ENCODE data around the gene BTBD6. TPM values are rescaled to one million over a fixed set of nuclear protein-coding genes. Genes with fewer than 3 reads are reported as not detected.
"Not testable (repeated sequence)": the region's sequence is repeated elsewhere in the genome, so short reads cannot be mapped to it uniquely, and the experiment has no call there.

BTBD6 gene
- polyA plus RNA-seq, 10 donors: 29.6 to 45.7 (median 37.9) TPM

DNA sequence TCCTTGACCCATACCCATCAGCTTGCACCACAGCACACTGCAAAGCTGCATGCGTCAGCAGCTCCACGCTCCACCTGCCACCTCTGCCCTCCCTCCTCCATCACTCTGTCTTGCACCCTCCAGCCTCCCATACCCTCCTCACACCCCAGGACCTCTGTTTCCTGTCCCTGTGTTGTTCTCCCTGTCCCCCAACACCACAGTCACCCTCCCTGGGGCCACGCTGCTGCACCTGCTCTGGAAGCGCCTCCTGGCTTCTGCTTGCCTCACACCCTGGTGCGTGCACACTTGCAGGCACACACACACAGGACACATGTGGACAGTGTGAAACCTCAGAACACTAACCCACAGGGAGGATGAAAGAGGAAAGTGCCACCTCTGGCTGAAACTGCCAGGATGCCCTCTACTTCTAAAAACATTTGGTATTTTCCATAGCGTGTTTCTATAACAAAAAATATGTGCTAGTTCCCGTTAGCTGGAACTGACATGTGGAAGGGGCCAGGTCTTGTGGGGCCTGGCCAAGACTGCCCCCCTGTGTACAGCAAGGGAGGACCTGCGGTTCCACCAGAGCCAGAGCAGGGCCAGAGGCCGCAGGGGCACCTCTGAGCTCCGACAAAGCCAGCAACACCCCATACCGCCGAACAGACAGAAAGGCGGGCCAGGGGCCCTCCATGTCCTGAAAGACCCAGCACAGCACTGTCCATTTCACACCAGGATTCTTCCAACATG, 42.5 kb downstream of the BTBD6 start:
- DNase-seq: no peak

DNA sequence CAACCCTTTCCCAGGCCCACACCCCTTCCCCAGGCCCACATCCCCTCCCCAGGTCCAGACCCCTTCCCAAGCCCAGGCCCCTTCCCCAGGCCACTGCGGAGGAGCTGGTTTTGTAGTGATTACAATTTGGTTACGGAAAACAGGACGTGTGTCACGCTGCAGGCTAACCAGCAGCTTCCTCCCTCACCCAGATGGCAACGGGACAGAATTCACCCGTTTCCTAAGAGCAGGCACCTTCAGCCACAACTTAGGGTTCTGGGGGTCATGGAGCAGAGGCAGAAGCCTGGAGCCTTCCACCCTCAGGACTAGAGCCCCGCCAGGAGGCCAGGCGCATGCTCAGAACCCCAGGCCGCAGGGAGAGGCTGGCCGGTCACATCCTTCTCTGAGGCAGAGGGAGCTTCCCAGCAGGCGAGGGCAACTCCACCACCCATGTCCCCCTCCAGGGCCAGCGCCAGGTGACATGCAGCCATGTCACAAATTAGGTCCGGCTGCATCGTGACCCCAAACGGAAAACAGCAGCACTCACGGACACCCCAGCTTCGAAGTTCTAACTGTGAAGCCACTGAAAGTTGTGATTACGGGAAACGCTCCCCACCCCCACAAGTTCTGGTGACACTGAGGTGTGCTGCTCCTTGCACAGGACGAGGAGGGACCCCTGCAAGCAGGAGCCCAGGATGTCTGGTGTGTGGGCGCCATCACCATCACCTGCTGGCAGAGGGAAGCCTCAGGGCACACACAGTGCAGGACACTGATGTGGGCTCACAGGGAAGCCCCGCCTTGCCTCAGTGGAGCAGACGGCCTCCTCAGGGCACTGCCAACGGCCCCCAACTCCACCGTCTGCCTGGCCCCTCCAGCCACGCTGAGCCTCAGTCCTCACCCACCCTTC, 44.7 kb downstream of the BTBD6 start:
- DNase-seq: no peak

DNA sequence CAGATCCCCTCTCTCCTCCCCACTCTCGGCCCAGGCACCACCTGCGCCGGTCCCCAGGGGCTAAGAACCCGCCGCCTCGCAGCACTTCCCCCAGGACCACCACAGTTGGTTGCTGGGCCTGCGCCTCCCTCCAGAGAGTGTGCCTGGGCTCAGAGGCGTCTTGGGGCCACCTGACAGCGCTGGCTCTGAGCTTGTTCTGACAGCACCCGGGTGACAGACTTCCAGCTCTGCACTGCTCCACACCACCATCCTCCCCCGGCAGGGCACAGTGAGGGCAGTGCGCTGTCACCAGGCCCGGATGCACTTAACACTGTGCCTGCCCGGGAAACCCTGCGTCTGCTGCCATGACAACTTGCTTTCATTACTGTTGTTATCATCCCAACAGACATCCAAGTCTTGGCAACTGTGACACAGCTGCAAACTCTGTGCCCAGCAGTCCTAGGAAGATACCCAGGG, 45.8 kb downstream of the BTBD6 start:
- DNase-seq: peak in 1 of 3 donors; percentile 53

DNA sequence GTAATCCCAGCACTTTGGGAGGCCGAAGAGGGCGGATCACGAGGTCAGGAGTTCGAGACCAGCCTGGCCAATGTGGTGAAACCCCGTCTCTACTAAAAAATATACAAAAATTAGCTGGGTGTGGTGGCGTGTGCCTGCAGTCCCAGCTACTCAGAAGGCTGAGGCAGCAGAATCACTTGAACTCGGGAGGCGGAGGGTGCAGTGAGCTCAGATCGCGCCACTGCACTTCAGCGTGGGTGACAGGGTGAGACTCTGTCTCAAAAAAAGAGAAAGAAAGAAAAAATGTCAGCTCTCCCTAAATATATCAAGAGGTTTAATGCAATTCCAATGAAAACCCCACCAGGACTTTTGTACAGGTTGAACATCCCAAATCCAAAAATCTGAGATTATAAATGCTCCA, 49.0 kb downstream of the BTBD6 start:
- not testable (repeated sequence) for DNase-seq

DNA sequence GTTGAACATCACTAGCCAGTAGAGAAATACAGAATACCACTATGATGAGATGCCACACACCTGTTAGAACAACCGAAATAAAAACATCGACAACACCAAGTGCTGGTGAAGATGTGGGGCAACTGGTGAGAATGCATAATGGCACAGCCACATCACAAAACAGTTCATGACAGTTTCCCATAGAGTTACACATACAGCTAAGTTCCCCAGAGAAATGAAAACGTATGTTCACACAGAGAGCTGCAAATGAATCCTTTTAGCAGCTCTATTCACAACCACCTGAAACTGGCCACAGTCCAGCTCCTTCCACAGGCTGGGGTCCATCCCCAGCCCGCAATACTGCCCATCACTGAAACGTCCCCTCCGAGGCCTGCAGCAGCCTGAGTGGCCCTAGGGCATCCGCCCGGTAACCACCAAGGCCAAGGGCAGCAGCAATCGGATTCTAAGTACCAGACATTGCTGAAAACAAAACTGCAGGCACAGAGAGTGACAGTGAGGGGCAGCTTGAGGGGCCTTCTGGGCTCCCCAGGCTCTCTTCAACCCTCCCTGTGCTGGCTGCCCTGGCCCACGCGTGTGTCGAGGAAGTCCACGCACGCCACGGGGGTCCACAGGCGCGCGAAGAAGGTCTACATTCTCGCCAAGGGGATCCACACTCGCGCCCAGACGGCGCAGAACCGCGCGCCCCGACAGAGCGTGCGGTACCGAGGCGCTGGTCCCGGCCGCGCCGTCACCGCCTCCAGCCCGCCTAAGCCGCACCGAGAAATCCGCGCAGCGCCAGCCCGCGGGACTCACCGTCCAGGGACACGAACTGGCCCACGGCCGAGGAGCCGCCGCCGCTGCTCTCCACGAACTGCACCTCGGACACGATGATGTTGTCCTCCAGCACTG, 51.6 kb downstream of the BTBD6 start:
- peak in 1 of 3 donors; percentile 80 for DNase-seq

Other genes with a start within 250 kb of the BTBD6 start
- gene CDCA4, start 227.4 kb upstream of the BTBD6 start, polyA plus RNA-seq (ENCODE audit: insufficient read length in 10 of 10): 10 to 100 TPM; 11.0 to 29.9 (median 16.7) TPM
- 1 to 10 TPM in 3 of 10 donors, under 1 TPM in 7; 0.59 to 1.0 (median 0.88) TPM for gene GPR132, start 183.1 kb upstream of the BTBD6 start, polyA plus RNA-seq (ENCODE audit: insufficient read length in 10 of 10)
- gene JAG2, start 79.8 kb upstream of the BTBD6 start, polyA plus RNA-seq (ENCODE audit: insufficient read length in 10 of 10): 10 to 100 TPM; 21.8 to 51.2 (median 35.0) TPM
- 10 to 100 TPM in 8 of 10 donors, 1 to 10 TPM in 2; 7.3 to 19.6 (median 13.8) TPM for gene NUDT14, start 67.2 kb upstream of the BTBD6 start, polyA plus RNA-seq (ENCODE audit: insufficient read length in 10 of 10)
- 10 to 100 TPM; 17.7 to 28.4 (median 24.8) TPM for gene BRF1, start 52.5 kb downstream of the BTBD6 start, polyA plus RNA-seq (ENCODE audit: insufficient read length in 10 of 10)
- gene PACS2, start 66.2 kb downstream of the BTBD6 start, polyA plus RNA-seq (ENCODE audit: insufficient read length in 10 of 10): 100 to 1,000 TPM in 1 of 10 donors, 10 to 100 TPM in 9; 68.7 to 112 (median 87.4) TPM
- 1 to 10 TPM in 6 of 10 donors, under 1 TPM in 4; 0.24 to 3.2 (median 1.1) TPM for gene TEX22, start 150.0 kb downstream of the BTBD6 start, polyA plus RNA-seq (ENCODE audit: insufficient read length in 10 of 10)
- 10 to 100 TPM; 53.6 to 88.0 (median 77.0) TPM for gene MTA1, start 171.3 kb downstream of the BTBD6 start, polyA plus RNA-seq (ENCODE audit: insufficient read length in 10 of 10)
- 100 to 1,000 TPM; 168 to 264 (median 195) TPM for gene CRIP2, start 226.3 kb downstream of the BTBD6 start, polyA plus RNA-seq (ENCODE audit: insufficient read length in 10 of 10)
- 10 to 100 TPM; 27.5 to 85.2 (median 44.3) TPM for gene CRIP1, start 238.4 kb downstream of the BTBD6 start, polyA plus RNA-seq (ENCODE audit: insufficient read length in 10 of 10)
- 1 to 10 TPM; 3.4 to 8.7 (median 5.9) TPM for gene TEDC1, start 242.7 kb downstream of the BTBD6 start, polyA plus RNA-seq (ENCODE audit: insufficient read length in 10 of 10)

All from muscle of back (tissue), 11 donors.